ENCODE data around the gene CPNE5.
A peak's percentile ranks its signal among the peaks of the same experiment; 100 is the strongest.

Gene CPNE5

GRCh38 chr6:36853325-36853724 lies 14.1 kb upstream of the CPNE5 start:
- Histone ChIP-seq H3K23ac (ENCODE audit: low read length) (no peak overlapping the region), H3K14ac (ENCODE audit: low read length) (no peak overlapping the region), H3K79me2 (ENCODE audit: control insufficient read depth, insufficient read depth, low read length, poor library complexity) (no peaks in the 10 kb centered on the region), H4K91ac (ENCODE audit: low read depth, low read length) (no peak overlapping the region), H3K4me2 (ENCODE audit: low read length) (no peak overlapping the region), H3K36me3 (ENCODE audit: control insufficient read depth in 1 of 2, insufficient read depth in 2 of 2, low read length in 2 of 2) (peaks cover 2 to 12% of the 10 kb centered on the region in 2 experiments), H4K8ac (ENCODE audit: low read depth, low read length) (no peak overlapping the region), H3K18ac (ENCODE audit: low read length) (no peak overlapping the region), H2BK12ac (ENCODE audit: low read length) (no peak overlapping the region), H2BK5ac (ENCODE audit: low read depth, low read length, poor library complexity) (no peak overlapping the region), H3K4me1 (ENCODE audit: control insufficient read depth in 1 of 2, insufficient read depth in 2 of 2, low read length in 2 of 2) (peaks cover 30 to 31% of the 10 kb centered on the region in 2 experiments), H2AFZ (ENCODE audit: insufficient read depth, low read length, poor library complexity) (no peak overlapping the region), H3K9me3 (ENCODE audit: insufficient read depth, low read depth, low read length) (no peaks in the 10 kb centered on the region), H2BK120ac (ENCODE audit: insufficient read depth, low read length, poor library complexity) (no peak overlapping the region), H3K9ac (ENCODE audit: low read length) (no peak overlapping the region), H2AK5ac (ENCODE audit: low read length) (no peak overlapping the region), H3K27ac (ENCODE audit: low read depth, low read length) (no peak overlapping the region), H3K79me1 (ENCODE audit: low read length) (peaks cover 3% of the 10 kb centered on the region), H3K27me3 (ENCODE audit: insufficient read depth, low read length) (no peaks in the 10 kb centered on the region), H3K4ac (ENCODE audit: low read depth, low read length) (no peak overlapping the region), H3K4me3 (ENCODE audit: low read depth, low read length) (no peak overlapping the region), H4K12ac (ENCODE audit: low read depth, low read length) (no peak overlapping the region)
- peak; percentile 68 to 96 for DNase-seq
- no CpG with 5 or more reads among the region's 5 CpGs for WGBS (ENCODE audit: extremely low coverage, insufficient coverage, insufficient read length)

GRCh38 chr6:36852481-36853147 lies 13.4 kb upstream of the CPNE5 start:
- H3K79me2 ChIP-seq (ENCODE audit: control insufficient read depth, insufficient read depth, low read length, poor library complexity) = no peaks in the 10 kb centered on the region
- no peaks in the 10 kb centered on the region for H3K27me3 ChIP-seq (ENCODE audit: insufficient read depth, low read length)
- no peak overlapping the region for H4K12ac ChIP-seq (ENCODE audit: low read depth, low read length)
- H3K18ac ChIP-seq (ENCODE audit: low read length) = no peak overlapping the region
- H3K9ac ChIP-seq (ENCODE audit: low read length) = no peak overlapping the region
- H3K4me2 ChIP-seq (ENCODE audit: low read length) = no peak overlapping the region
- H2AK5ac ChIP-seq (ENCODE audit: low read length) = no peak overlapping the region
- peak overlapping the region; percentile 39 for H4K91ac ChIP-seq (ENCODE audit: low read depth, low read length)
- H2BK120ac ChIP-seq (ENCODE audit: insufficient read depth, low read length, poor library complexity) = peak overlapping the region; percentile 56
- H3K23ac ChIP-seq (ENCODE audit: low read length) = no peak overlapping the region
- H3K14ac ChIP-seq (ENCODE audit: low read length) = no peak overlapping the region
- peak overlapping the region; percentile 69 for H2BK12ac ChIP-seq (ENCODE audit: low read length)
- peak overlapping the region; percentile 4 for H2BK5ac ChIP-seq (ENCODE audit: low read depth, low read length, poor library complexity)
- no peak overlapping the region for H2AFZ ChIP-seq (ENCODE audit: insufficient read depth, low read length, poor library complexity)
- H3K4me1 ChIP-seq (ENCODE audit: control insufficient read depth in 1 of 2, insufficient read depth in 2 of 2, low read length in 2 of 2) = peaks cover 34% of the 10 kb centered on the region in 2 experiments
- no peaks in the 10 kb centered on the region for H3K9me3 ChIP-seq (ENCODE audit: insufficient read depth, low read depth, low read length)
- H3K27ac ChIP-seq (ENCODE audit: low read depth, low read length) = no peak overlapping the region
- H3K36me3 ChIP-seq (ENCODE audit: control insufficient read depth in 1 of 2, insufficient read depth in 2 of 2, low read length in 2 of 2) = peaks cover 2 to 12% of the 10 kb centered on the region in 2 experiments
- no peak overlapping the region for H3K4me3 ChIP-seq (ENCODE audit: low read depth, low read length)
- no peak overlapping the region for H4K8ac ChIP-seq (ENCODE audit: low read depth, low read length)
- no peak overlapping the region for H3K4ac ChIP-seq (ENCODE audit: low read depth, low read length)
- peak; percentile 35 to 53 for DNase-seq
- WGBS (ENCODE audit: extremely low coverage, insufficient coverage, insufficient read length) = no CpG with 5 or more reads among the region's 4 CpGs
- H3K79me1 ChIP-seq (ENCODE audit: low read length) = peaks cover 3% of the 10 kb centered on the region

- Histone ChIP-seq H3K9me3 (ENCODE audit: insufficient read depth, low read depth, low read length) (no peaks in the 10 kb centered on the region), H4K91ac (ENCODE audit: low read depth, low read length) (no peak overlapping the region), H2AFZ (ENCODE audit: insufficient read depth, low read length, poor library complexity) (no peak overlapping the region), H3K18ac (ENCODE audit: low read length) (no peak overlapping the region), H3K79me2 (ENCODE audit: control insufficient read depth, insufficient read depth, low read length, poor library complexity) (no peaks in the 10 kb centered on the region), H2BK12ac (ENCODE audit: low read length) (peak overlapping the region; percentile 58), H3K79me1 (ENCODE audit: low read length) (peaks cover 3% of the 10 kb centered on the region), H2AK5ac (ENCODE audit: low read length) (no peak overlapping the region), H3K27me3 (ENCODE audit: insufficient read depth, low read length) (no peaks in the 10 kb centered on the region), H2BK5ac (ENCODE audit: low read depth, low read length, poor library complexity) (no peak overlapping the region), H3K4me2 (ENCODE audit: low read length) (no peak overlapping the region), H3K4me3 (ENCODE audit: low read depth, low read length) (no peak overlapping the region), H3K4me1 (ENCODE audit: control insufficient read depth in 1 of 2, insufficient read depth in 2 of 2, low read length in 2 of 2) (peaks cover 34% of the 10 kb centered on the region in 2 experiments), H3K9ac (ENCODE audit: low read length) (no peak overlapping the region), H2BK120ac (ENCODE audit: insufficient read depth, low read length, poor library complexity) (peak overlapping the region; percentile 31), H3K4ac (ENCODE audit: low read depth, low read length) (no peak overlapping the region), H4K8ac (ENCODE audit: low read depth, low read length) (no peak overlapping the region), H3K36me3 (ENCODE audit: control insufficient read depth in 1 of 2, insufficient read depth in 2 of 2, low read length in 2 of 2) (peaks cover 2 to 12% of the 10 kb centered on the region in 2 experiments), H3K14ac (ENCODE audit: low read length) (no peak overlapping the region), H3K23ac (ENCODE audit: low read length) (no peak overlapping the region), H4K12ac (ENCODE audit: low read depth, low read length) (no peak overlapping the region), H3K27ac (ENCODE audit: low read depth, low read length) (no peak overlapping the region)
- DNase-seq = no peak
- no CpG with 5 or more reads among the region's 4 CpGs for WGBS (ENCODE audit: extremely low coverage, insufficient coverage, insufficient read length)
Measured at GRCh38 chr6:36851626-36852025, 12.4 kb upstream of the CPNE5 start.

GRCh38 chr6:36851149-36851614 lies 11.9 kb upstream of the CPNE5 start:
- Histone ChIP-seq H3K14ac (ENCODE audit: low read length) (no peak overlapping the region), H3K18ac (ENCODE audit: low read length) (no peak overlapping the region), H4K8ac (ENCODE audit: low read depth, low read length) (no peak overlapping the region), H3K36me3 (ENCODE audit: control insufficient read depth in 1 of 2, insufficient read depth in 2 of 2, low read length in 2 of 2) (peaks cover 2 to 10% of the 10 kb centered on the region in 2 experiments), H3K23ac (ENCODE audit: low read length) (no peak overlapping the region), H2AFZ (ENCODE audit: insufficient read depth, low read length, poor library complexity) (no peak overlapping the region), H2BK12ac (ENCODE audit: low read length) (no peak overlapping the region), H3K4me2 (ENCODE audit: low read length) (no peak overlapping the region), H3K4me1 (ENCODE audit: control insufficient read depth in 1 of 2, insufficient read depth in 2 of 2, low read length in 2 of 2) (peaks cover 30 to 31% of the 10 kb centered on the region in 2 experiments), H3K27me3 (ENCODE audit: insufficient read depth, low read length) (no peaks in the 10 kb centered on the region), H3K4me3 (ENCODE audit: low read depth, low read length) (no peak overlapping the region), H2AK5ac (ENCODE audit: low read length) (no peak overlapping the region), H3K27ac (ENCODE audit: low read depth, low read length) (no peak overlapping the region), H3K4ac (ENCODE audit: low read depth, low read length) (no peak overlapping the region), H3K9ac (ENCODE audit: low read length) (no peak overlapping the region), H4K91ac (ENCODE audit: low read depth, low read length) (peak overlapping the region; percentile 37), H3K9me3 (ENCODE audit: insufficient read depth, low read depth, low read length) (no peaks in the 10 kb centered on the region), H4K12ac (ENCODE audit: low read depth, low read length) (no peak overlapping the region), H3K79me1 (ENCODE audit: low read length) (peaks cover 3% of the 10 kb centered on the region), H3K79me2 (ENCODE audit: control insufficient read depth, insufficient read depth, low read length, poor library complexity) (no peaks in the 10 kb centered on the region), H2BK5ac (ENCODE audit: low read depth, low read length, poor library complexity) (no peak overlapping the region), H2BK120ac (ENCODE audit: insufficient read depth, low read length, poor library complexity) (peak overlapping the region; percentile 19)
- DNase-seq = peak; percentile 33 to 93
- WGBS (ENCODE audit: extremely low coverage, insufficient coverage, insufficient read length) = no CpG with 5 or more reads among the region's 3 CpGs
